IgD-negative memory B cell (primary cell): ENCODE data around the gene OR2T11. TPM values are rescaled to one million over a fixed set of nuclear protein-coding genes. Genes with fewer than 3 reads are reported as not detected.
"Not testable (repeated sequence)": the region's sequence is repeated elsewhere in the genome, so short reads cannot be mapped to it uniquely, and the experiment has no call there.

Source experiments
- H3K27ac Mint-ChIP-seq, 3 donors: one replicate each; pipeline ENCODE4 v1.8.0; 2020 to 2022; ENCODE audit warnings: mild to moderate bottlenecking in 3 of 3, mixed read lengths in 3 of 3, moderate library complexity in 1 of 3
- H3K27me3 Mint-ChIP-seq: one replicate; pipeline ENCODE4 v1.8.0; 2021; ENCODE audit warnings: mixed read lengths
- H3K36me3 Mint-ChIP-seq: one replicate; pipeline ENCODE4 v1.8.0; 2020; ENCODE audit warnings: mild to moderate bottlenecking, mixed read lengths
- H3K4me1 Mint-ChIP-seq, 3 donors: one replicate each; pipeline ENCODE4 v1.8.0; 2020 to 2022; ENCODE audit warnings: mixed read lengths in 3 of 3, mild to moderate bottlenecking in 1 of 3
- H3K4me3 Mint-ChIP-seq, 4 donors: one replicate each; pipeline ENCODE4 v1.8.0; 2020 to 2022; ENCODE audit warnings: mild to moderate bottlenecking in 4 of 4, mixed read lengths in 4 of 4, moderate library complexity in 3 of 4
- H3K9me3 Mint-ChIP-seq, 3 donors: one replicate each; pipeline ENCODE4 v1.8.0; 2020 to 2021; ENCODE audit warnings: mixed read lengths in 3 of 3, mild to moderate bottlenecking in 1 of 3
- polyA plus RNA-seq: library from polyadenylated mRNA; unstranded; fragments of 300-500 nt; fragmentation: Illumina TruSeq; gene quantifications from one replicate; pipeline ENCODE4 v1.2.3, GENCODE V29; 2021

The OR2T11 gene
- not detected for polyA plus RNA-seq

DNA sequence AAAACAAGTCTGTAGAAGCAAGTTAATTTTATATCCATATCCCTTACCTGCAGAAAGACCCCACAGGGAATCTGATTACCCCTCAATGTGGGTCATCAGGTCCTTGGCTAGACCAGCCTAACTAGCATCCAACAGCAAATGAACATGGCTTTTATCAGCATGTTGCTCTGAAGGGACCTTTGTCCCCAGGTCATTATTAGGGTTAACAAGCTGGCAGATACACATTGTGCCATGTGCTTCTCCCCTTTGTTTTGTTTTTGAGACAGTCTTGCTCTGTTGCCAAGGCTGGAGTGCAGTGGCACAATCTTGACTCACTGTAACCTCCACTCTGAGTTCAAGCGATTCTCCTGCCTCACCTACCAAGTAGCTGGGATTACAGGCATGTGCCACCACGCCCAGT, at the start of gene OR2T11:
Gene OR2T11, minus strand, starts transcription at position 101 of the 400 bp plus-strand sequence. CDS start 7,963 bp downstream, outside the sequence.
- not testable (repeated sequence) for H3K36me3 Mint-ChIP-seq, H3K4me1 Mint-ChIP-seq, H3K4me3 Mint-ChIP-seq, H3K9me3 Mint-ChIP-seq, H3K27me3 Mint-ChIP-seq, H3K27ac Mint-ChIP-seq

DNA sequence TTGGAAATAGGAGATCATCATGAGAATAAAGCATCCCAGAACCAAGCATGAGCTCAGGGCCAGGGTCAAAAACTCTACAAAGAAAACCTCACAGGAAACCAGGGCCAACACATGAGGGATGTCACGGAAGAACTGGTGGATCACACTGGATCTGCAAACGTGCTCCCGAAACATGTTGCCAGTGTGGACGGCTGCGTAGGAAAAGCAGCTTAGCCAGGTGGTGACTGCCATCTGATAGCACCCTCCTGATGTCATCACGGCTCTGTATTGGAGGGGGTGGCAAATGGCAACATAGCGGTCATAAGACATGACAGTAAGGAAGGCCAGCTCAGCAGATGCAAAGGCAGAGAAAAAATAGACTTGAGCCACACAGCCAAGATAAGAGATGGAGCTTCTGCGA, 46.8 kb upstream of the OR2T11 start:
- Mint-ChIP-seq H3K4me3 (no peak overlapping the region), H3K27me3 (peaks cover 2% of the 10 kb centered on the region)

GRCh38 chr1:248670003-248670402, 35.1 kb upstream of the OR2T11 start:
- Mint-ChIP-seq H3K9me3 (peaks cover 0 to 4% (median 0%) of the 10 kb centered on the region in 3 donors), H3K4me1 (no peaks in the 10 kb centered on the region), H3K36me3 (no peaks in the 10 kb centered on the region), H3K27ac (no peak overlapping the region), H3K27me3 (no peaks in the 10 kb centered on the region), H3K4me3 (no peak overlapping the region)

More for the DNA sequence above, 46.8 kb upstream of the OR2T11 start:
- H3K4me1 Mint-ChIP-seq, result peaks cover 0 to 3% (median under 1%) of the 10 kb centered on the region in 3 donors
- no peaks in the 10 kb centered on the region for H3K9me3 Mint-ChIP-seq
- H3K36me3 Mint-ChIP-seq, result no peaks in the 10 kb centered on the region
- H3K27ac Mint-ChIP-seq, result no peak overlapping the region

DNA sequence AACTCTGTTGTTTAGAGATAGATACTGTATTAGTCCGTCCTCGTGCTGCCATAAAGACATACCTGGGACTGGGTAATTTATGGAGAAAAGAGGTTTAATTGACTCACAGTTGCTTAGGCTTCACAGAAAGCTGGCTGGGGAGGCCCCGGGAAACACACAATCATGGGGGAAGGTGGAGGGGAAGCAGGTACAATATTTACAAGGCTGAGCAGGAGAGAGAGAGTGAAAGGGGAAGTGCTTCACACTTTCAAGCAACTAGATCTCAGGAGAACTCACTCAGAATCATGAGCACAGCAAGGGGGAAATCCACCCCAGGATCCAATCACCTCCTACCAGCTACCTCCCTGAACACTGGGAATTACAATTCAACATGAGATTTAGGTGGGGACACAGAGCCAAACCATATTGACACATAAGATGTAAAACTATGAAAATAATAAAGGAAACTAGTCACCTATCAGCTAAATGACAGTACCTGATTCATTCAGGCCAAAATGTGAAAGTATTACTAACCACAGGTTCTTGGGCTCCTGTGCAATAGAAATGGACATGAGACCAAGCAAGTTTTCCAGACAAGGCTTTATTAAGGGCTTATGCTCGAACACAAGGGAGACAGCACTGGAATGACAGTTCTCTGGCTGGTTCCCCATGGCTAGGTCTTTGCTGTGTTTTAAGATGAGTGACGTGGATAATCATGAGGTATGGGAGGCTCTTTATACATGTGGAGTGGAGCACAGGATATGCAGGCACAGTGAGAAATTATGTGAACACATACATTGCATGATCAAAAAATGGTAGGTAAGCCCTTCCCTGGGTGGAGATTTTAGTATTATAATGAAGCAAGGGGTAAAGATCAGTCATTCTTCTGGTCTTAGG, 28.8 kb upstream of the OR2T11 start:
- H3K9me3 Mint-ChIP-seq, H3K27me3 Mint-ChIP-seq, H3K36me3 Mint-ChIP-seq: not testable (repeated sequence)
- H3K27ac Mint-ChIP-seq, result peak overlapping the region; percentile 72 to 93 (median 75)
- peaks cover 10 to 25% (median 22%) of the 10 kb centered on the region in 3 donors for H3K4me1 Mint-ChIP-seq
- peak overlapping the region in 2 of 4 donors; percentile 12 to 30 for H3K4me3 Mint-ChIP-seq

DNA sequence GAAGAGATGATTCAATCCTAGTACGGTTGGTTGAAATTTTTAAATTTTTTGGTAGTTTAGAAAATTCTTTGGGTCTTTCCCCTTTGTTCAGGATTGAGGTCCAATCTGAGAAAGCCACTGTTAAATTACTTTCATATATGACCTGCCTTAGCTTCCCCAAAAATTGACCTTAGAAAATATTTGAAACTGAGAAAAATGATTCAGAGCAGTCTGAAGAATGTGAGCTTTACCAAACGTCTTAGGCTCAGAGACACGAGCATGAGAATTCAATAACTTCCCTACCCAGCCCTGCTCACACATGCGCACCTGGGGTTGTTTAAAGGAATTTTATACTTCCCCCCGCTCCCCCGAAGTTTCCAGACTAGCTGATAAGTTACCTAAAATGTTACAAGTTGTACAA, 21.9 kb upstream of the OR2T11 start:
- not testable (repeated sequence) for H3K27ac Mint-ChIP-seq, H3K9me3 Mint-ChIP-seq, H3K4me3 Mint-ChIP-seq, H3K27me3 Mint-ChIP-seq, H3K36me3 Mint-ChIP-seq
- H3K4me1 Mint-ChIP-seq, result peaks cover 0 to 11% (median 10%) of the 10 kb centered on the region in 3 donors

DNA sequence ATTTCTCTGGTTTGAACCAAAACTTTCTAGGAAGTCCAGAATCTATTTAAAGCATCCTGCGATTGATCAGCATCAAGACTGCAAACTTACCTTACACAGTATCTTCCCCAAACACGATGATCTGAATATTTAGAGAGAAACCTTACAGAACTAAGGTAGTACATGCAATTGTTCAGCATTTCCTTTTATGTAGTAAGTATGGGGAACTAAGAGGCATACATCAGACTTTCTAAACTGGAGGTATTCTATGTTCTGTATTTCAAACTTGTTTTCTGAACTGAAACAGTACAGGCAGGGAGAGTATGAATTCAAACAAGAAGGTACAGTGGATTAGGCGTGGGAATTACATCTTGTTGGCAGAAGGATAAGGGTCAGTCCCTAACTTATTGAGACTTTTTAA, 20.5 kb upstream of the OR2T11 start, which contains the start of gene OR2T27:
Gene OR2T27, minus strand, starts transcription at position 175 of the 400 bp plus-strand sequence. CDS start 4,644 bp downstream, outside the sequence.
- H3K27ac Mint-ChIP-seq, H3K27me3 Mint-ChIP-seq, H3K9me3 Mint-ChIP-seq, H3K4me3 Mint-ChIP-seq, H3K36me3 Mint-ChIP-seq: not testable (repeated sequence)
- H3K4me1 Mint-ChIP-seq, result peaks cover 0 to 11% (median 10%) of the 10 kb centered on the region in 3 donors

- H3K4me3 Mint-ChIP-seq, H3K36me3 Mint-ChIP-seq, H3K27me3 Mint-ChIP-seq, H3K9me3 Mint-ChIP-seq, H3K4me1 Mint-ChIP-seq, H3K27ac Mint-ChIP-seq: not testable (repeated sequence)
Measured at GRCh38 chr1:248648770-248649536, 14.1 kb upstream of the OR2T11 start.

DNA sequence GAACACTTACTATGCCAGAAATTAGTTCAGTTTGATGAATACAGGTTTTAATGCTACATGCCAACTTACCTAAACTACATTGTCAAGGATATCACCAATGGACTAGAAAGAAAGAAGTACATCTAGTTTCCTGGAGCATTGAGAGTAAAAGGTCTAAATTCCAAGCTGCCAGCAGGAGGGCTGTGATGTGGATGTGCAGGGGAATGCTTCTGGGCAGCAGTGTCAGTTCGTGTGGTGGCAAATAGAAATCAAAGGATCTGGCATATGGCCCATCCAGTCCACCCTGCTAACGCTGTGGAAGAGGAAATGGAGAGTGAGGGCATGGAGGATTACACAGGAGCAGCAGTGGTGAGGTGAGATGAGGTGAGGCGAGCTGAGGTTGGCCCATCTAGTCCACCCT, 10.3 kb upstream of the OR2T11 start, which contains the start of gene OR2T35:
Gene OR2T35, minus strand, starts transcription at position 101 of the 400 bp plus-strand sequence. CDS start 6,020 bp downstream, outside the sequence.
- not testable (repeated sequence) for H3K9me3 Mint-ChIP-seq, H3K27ac Mint-ChIP-seq, H3K4me3 Mint-ChIP-seq, H3K4me1 Mint-ChIP-seq, H3K27me3 Mint-ChIP-seq, H3K36me3 Mint-ChIP-seq

GRCh38 chr1:248642971-248643651, 8.2 kb upstream of the OR2T11 start:
- not testable (repeated sequence) for H3K4me3 Mint-ChIP-seq, H3K36me3 Mint-ChIP-seq, H3K27me3 Mint-ChIP-seq, H3K9me3 Mint-ChIP-seq, H3K27ac Mint-ChIP-seq, H3K4me1 Mint-ChIP-seq

- H3K4me1 Mint-ChIP-seq, H3K36me3 Mint-ChIP-seq, H3K27me3 Mint-ChIP-seq, H3K4me3 Mint-ChIP-seq, H3K27ac Mint-ChIP-seq, H3K9me3 Mint-ChIP-seq: not testable (repeated sequence)
Measured at GRCh38 chr1:248641583-248641982, 6.7 kb upstream of the OR2T11 start.

GRCh38 chr1:248640906-248641305, 6.0 kb upstream of the OR2T11 start:
- not testable (repeated sequence) for H3K27ac Mint-ChIP-seq, H3K36me3 Mint-ChIP-seq, H3K27me3 Mint-ChIP-seq, H3K4me1 Mint-ChIP-seq, H3K9me3 Mint-ChIP-seq, H3K4me3 Mint-ChIP-seq

DNA sequence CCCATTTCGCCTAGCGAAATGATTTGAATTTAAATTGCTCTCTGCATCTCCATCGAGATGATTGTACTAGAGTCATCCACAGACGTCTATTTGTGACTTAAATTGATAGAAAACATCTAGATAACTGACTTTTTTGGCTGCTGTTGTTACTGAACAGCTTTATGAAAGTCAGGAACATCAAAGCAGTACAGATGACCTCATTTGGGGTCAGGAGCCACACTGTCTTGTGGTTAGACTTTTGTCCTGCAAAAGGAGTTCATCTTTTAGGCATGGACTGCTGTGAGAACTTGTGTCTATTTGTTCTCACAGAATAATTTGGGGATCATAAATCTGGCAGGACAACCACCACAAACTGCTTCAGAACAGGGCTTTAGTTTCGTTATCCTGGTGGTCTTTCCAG, 4.8 kb upstream of the OR2T11 start:
- not testable (repeated sequence) for H3K4me3 Mint-ChIP-seq, H3K27me3 Mint-ChIP-seq, H3K4me1 Mint-ChIP-seq, H3K36me3 Mint-ChIP-seq, H3K27ac Mint-ChIP-seq, H3K9me3 Mint-ChIP-seq

GRCh38 chr1:248636612-248637011, 1.7 kb upstream of the OR2T11 start:
- not testable (repeated sequence) for H3K4me3 Mint-ChIP-seq, H3K27ac Mint-ChIP-seq, H3K4me1 Mint-ChIP-seq, H3K9me3 Mint-ChIP-seq, H3K27me3 Mint-ChIP-seq, H3K36me3 Mint-ChIP-seq

DNA sequence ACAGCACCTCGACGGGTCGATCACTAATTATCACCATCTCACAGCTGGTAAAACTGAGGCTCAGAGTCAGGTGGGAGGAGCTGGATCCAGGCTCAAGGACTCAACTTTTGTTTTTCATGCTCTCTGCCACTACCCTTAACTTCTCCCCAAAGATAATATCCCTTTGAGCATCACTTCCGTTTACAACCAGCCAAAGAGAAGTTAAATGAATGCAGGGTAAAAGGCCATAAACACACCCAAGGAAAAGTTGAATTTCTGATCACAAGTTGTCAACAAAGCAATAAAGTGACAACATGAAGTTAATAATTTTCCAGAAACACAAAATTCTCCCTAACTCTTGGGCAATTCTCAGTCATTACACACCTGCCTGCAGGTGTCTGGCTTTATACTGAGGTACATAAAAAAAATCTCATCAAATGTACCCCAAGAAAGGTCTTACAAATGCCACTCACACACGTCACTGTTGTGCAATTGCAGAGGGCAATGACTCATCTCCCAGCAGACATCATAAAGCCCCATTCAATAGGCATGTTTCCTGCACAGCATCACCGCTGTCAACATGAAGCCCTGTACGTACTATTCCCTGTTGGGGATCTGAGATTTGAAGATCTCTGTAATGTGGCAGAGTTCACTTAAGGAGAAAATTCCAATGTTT, 3.4 kb downstream of the OR2T11 start:
- Mint-ChIP-seq H3K27ac (no peak overlapping the region), H3K4me3 (no peak overlapping the region), H3K36me3 (no peaks in the 10 kb centered on the region), H3K27me3 (no peaks in the 10 kb centered on the region), H3K4me1 (peaks cover 4 to 12% (median 9%) of the 10 kb centered on the region in 3 donors), H3K9me3 (no peaks in the 10 kb centered on the region)

DNA sequence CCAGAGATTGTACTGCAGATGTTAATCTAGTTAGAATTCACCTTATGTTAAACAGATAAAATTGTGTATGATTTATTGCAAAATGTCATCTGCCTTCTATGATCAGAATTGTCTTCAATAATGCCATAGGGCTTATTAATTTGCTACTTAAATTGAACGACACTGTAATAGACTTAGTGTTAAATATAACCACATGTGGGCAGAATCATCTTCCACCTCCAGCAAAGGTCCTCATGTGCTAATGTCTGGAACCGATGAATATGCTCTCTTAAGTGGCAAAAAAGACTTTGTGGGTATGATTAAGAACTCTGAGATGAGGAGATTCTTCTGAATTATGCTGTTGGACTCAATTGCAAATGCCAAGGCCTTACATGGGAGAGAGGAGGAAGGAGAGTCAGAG, 4.3 kb downstream of the OR2T11 start:
- no peaks in the 10 kb centered on the region for H3K27me3 Mint-ChIP-seq
- H3K4me1 Mint-ChIP-seq, result peaks cover 4 to 12% (median 9%) of the 10 kb centered on the region in 3 donors
- H3K27ac Mint-ChIP-seq, result no peak overlapping the region
- H3K4me3 Mint-ChIP-seq, result no peak overlapping the region
- H3K9me3 Mint-ChIP-seq, result no peaks in the 10 kb centered on the region
- H3K36me3 Mint-ChIP-seq, result no peaks in the 10 kb centered on the region
